ENCODE measurements around the gene DNAH2.

GRCh38 chr17:7786866-7787265 is 69.3 kb downstream of the DNAH2 start:
- TF ChIP-seq, protein P1, sequence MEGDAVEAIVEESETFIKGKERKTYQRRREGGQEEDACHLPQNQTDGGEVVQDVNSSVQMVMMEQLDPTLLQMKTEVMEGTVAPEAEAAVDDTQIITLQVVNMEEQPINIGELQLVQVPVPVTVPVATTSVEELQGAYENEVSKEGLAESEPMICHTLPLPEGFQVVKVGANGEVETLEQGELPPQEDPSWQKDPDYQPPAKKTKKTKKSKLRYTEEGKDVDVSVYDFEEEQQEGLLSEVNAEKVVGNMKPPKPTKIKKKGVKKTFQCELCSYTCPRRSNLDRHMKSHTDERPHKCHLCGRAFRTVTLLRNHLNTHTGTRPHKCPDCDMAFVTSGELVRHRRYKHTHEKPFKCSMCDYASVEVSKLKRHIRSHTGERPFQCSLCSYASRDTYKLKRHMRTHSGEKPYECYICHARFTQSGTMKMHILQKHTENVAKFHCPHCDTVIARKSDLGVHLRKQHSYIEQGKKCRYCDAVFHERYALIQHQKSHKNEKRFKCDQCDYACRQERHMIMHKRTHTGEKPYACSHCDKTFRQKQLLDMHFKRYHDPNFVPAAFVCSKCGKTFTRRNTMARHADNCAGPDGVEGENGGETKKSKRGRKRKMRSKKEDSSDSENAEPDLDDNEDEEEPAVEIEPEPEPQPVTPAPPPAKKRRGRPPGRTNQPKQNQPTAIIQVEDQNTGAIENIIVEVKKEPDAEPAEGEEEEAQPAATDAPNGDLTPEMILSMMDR (IDR thresholded peaks at IDR 0.05) = no peak
- TF ChIP-seq POLR2A (IDR thresholded peaks at IDR 0.05) = no peak

Measured in upper lobe of left lung (tissue), 4 donors.